Caco-2 (cell line): Measurements from ENCODE around the gene SOWAHD. TPM values are rescaled to one million over a fixed set of nuclear protein-coding genes. Genes with fewer than 3 reads are reported as not detected.

Experiments
- BruUV-seq: library from RNA; stranded (reverse); fragments of 400-500 nt; replicated peaks from 2 replicates; lab custom pipeline; 2021; lab: Mats Ljungman, UMichigan
- CTCF ChIA-PET: fragments of 300-600 bp; sonication (Branson Sonifier 250); formaldehyde crosslinking; loops from one replicate; lab custom pipeline; 2022; ENCODE audit warnings: antibody characterized with exemption; lab: Charles Lee
- POLR2A ChIA-PET: fragments of 300-600 bp; sonication (Branson Sonifier 250); formaldehyde crosslinking; loops from one replicate; lab custom pipeline; 2022; ENCODE audit warnings: antibody characterized with exemption; lab: Charles Lee
- DNase-seq, 2 experiments: peaks; one replicate each; pipeline versions ENCODE4 v3.0.0 to v3.0.0-alpha.2; 2020 to 2022
- H3K27me3 ChIP-seq: replicated peaks from 2 replicates; pipeline ENCODE4 v1.6.0; 2011; ENCODE audit warnings: low read length; ENCODE audit not compliant: control insufficient read depth, insufficient read depth
- H3K36me3 ChIP-seq: 2 replicates; pipeline ENCODE4 v1.5.1; 2011; ENCODE audit warnings: low read length; ENCODE audit not compliant: control insufficient read depth, insufficient read depth
- H3K4me1 ChIP-seq: fragments of 250-450 bp; sonication (Bioruptor Pico); 2 replicates; pipeline ENCODE4 v1.5.1; 2020; ENCODE audit warnings: mild to moderate bottlenecking
- H3K4me3 ChIP-seq: 2 replicates; pipeline ENCODE4 v1.5.1; 2011; ENCODE audit warnings: low read depth, mild to moderate bottlenecking, control low read depth, low read length
- H3K9me3 ChIP-seq: fragments of 250-450 bp; sonication (Bioruptor Pico); 2 replicates; pipeline ENCODE4 v1.5.1; 2020; ENCODE audit warnings: mild to moderate bottlenecking, moderate library complexity
- H3K27ac Mint-ChIP-seq: one replicate; pipeline ENCODE4 v1.8.0; 2022; ENCODE audit warnings: mixed read lengths; ENCODE audit not compliant: unreplicated experiment
- H3K27me3 Mint-ChIP-seq: one replicate; pipeline ENCODE4 v1.8.0; 2022; ENCODE audit warnings: mixed read lengths; ENCODE audit not compliant: insufficient read depth, unreplicated experiment
- H3K36me3 Mint-ChIP-seq: one replicate; pipeline ENCODE4 v1.8.0; 2022; ENCODE audit warnings: mild to moderate bottlenecking, mixed read lengths; ENCODE audit not compliant: insufficient read depth, unreplicated experiment
- H3K4me1 Mint-ChIP-seq: one replicate; pipeline ENCODE4 v1.8.0; 2022; ENCODE audit warnings: low read depth, mixed read lengths; ENCODE audit not compliant: unreplicated experiment
- H3K4me3 Mint-ChIP-seq: one replicate; pipeline ENCODE4 v1.8.0; 2022; ENCODE audit warnings: mild to moderate bottlenecking, moderate library complexity, mixed read lengths; ENCODE audit not compliant: unreplicated experiment
- H3K9me3 Mint-ChIP-seq: one replicate; pipeline ENCODE4 v1.8.0; 2022; ENCODE audit warnings: mixed read lengths; ENCODE audit not compliant: unreplicated experiment
- CTCF ChIP-seq, 2 experiments: fragments of 200-600 bp in 1 of 2; IDR thresholded peaks; 1 replicate in 1 of 2; 2 replicates in 1 of 2; pipeline versions ENCODE4 v1.5.1 to v1.8.0; 2011 to 2022; ENCODE audit warnings: antibody characterized with exemption in 1 of 2, control low read depth in 1 of 2, inconsistent platforms in 1 of 2, low read depth in 1 of 2, low read length in 1 of 2, mild to moderate bottlenecking in 1 of 2, moderate library complexity in 1 of 2; ENCODE audit not compliant: insufficient read depth in 1 of 2, severe bottlenecking in 1 of 2, unreplicated experiment in 1 of 2
- intact Hi-C: fragments of 100-400 bp; cut with micrococcal nuclease; formaldehyde crosslinking; loops from one replicate; pipeline ENCODE4 v1.10.0; 2022; ENCODE audit not compliant: unreplicated experiment
- total RNA-seq: library from RNA; stranded (reverse); gene quantifications from 2 replicates; pipeline ENCODE4 v1.2.3, GENCODE V29; 2022

The SOWAHD gene
- total RNA-seq, 1 experiment from 2014 or later, result 2.0 TPM

GRCh38 chrX:119760026-119760877 lies 1.9 kb downstream of the SOWAHD start:
- ChIA-PET CTCF (no interaction called here), POLR2A (no interaction called here)
- H3K27ac Mint-ChIP-seq, result no peak overlapping the region
- H3K36me3 Mint-ChIP-seq, result no peaks in the 10 kb centered on the region
- Histone ChIP-seq H3K36me3 (no peaks in the 10 kb centered on the region), H3K4me3 (no peak overlapping the region), H3K27me3 (no peaks in the 10 kb centered on the region), H3K4me1 (no peaks in the 10 kb centered on the region), H3K9me3 (no peaks in the 10 kb centered on the region)
- TF ChIP-seq CTCF (IDR thresholded peaks at IDR 0.05; ENCODE audit: insufficient read depth in 1 of 2, low read depth in 1 of 2, low read length in 1 of 2, severe bottlenecking in 1 of 2, unreplicated experiment in 1 of 2), result no peak
- no peaks in the 10 kb centered on the region for H3K27me3 Mint-ChIP-seq
- no peaks in the 10 kb centered on the region for H3K9me3 Mint-ChIP-seq
- intact Hi-C loops, result no loop called here
- BruUV-seq, result no TSS peak
- DNase-seq, result no peak
- H3K4me3 Mint-ChIP-seq, result no peak overlapping the region
- peaks cover 21% of the 10 kb centered on the region for H3K4me1 Mint-ChIP-seq

- Histone ChIP-seq H3K4me1 (no peaks in the 10 kb centered on the region), H3K27me3 (no peaks in the 10 kb centered on the region), H3K36me3 (no peaks in the 10 kb centered on the region), H3K4me3 (no peak overlapping the region), H3K9me3 (no peaks in the 10 kb centered on the region)
- no peak overlapping the region for H3K27ac Mint-ChIP-seq
- H3K27me3 Mint-ChIP-seq, result no peaks in the 10 kb centered on the region
- H3K4me1 Mint-ChIP-seq, result peaks cover 8% of the 10 kb centered on the region
- intact Hi-C loops, result no loop called here
- no TSS peak for BruUV-seq
- POLR2A ChIA-PET, result no interaction called here
- CTCF ChIA-PET, result no interaction called here
- no peak for TF ChIP-seq CTCF (IDR thresholded peaks at IDR 0.05; ENCODE audit: insufficient read depth in 1 of 2, low read depth in 1 of 2, low read length in 1 of 2, severe bottlenecking in 1 of 2, unreplicated experiment in 1 of 2)
- DNase-seq, result no peak
- H3K9me3 Mint-ChIP-seq, result no peaks in the 10 kb centered on the region
- H3K4me3 Mint-ChIP-seq, result no peak overlapping the region
- H3K36me3 Mint-ChIP-seq, result no peaks in the 10 kb centered on the region
Observed at GRCh38 chrX:119762718-119763117, 4.3 kb downstream of the SOWAHD start.

GRCh38 chrX:119763181-119763580 lies 4.8 kb downstream of the SOWAHD start:
- ChIA-PET POLR2A (no interaction called here), CTCF (no interaction called here)
- intact Hi-C loops, result no loop called here
- no peaks in the 10 kb centered on the region for H3K4me1 ChIP-seq
- TF ChIP-seq CTCF (IDR thresholded peaks at IDR 0.05; ENCODE audit: insufficient read depth in 1 of 2, low read depth in 1 of 2, low read length in 1 of 2, severe bottlenecking in 1 of 2, unreplicated experiment in 1 of 2), result no peak
- no peak for DNase-seq
- Mint-ChIP-seq H3K27me3 (no peaks in the 10 kb centered on the region), H3K4me1 (peaks cover 8% of the 10 kb centered on the region), H3K4me3 (no peak overlapping the region), H3K36me3 (no peaks in the 10 kb centered on the region), H3K27ac (no peak overlapping the region), H3K9me3 (no peaks in the 10 kb centered on the region)
- no TSS peak for BruUV-seq
- no peaks in the 10 kb centered on the region for H3K9me3 ChIP-seq
- no peaks in the 10 kb centered on the region for H3K27me3 ChIP-seq
- H3K4me3 ChIP-seq, result no peak overlapping the region
- H3K36me3 ChIP-seq, result no peaks in the 10 kb centered on the region
